Transverse colon (tissue), 4 donors: Measurements from ENCODE around the gene TMIGD1.

Source experiments
- CTCF ChIP-seq, 5 experiments: fragments of 200-600 bp in 3 of 5; fragments of 450-650 bp in 2 of 5; sonication (generic) in 3 of 5; IDR thresholded peaks; 1 replicate in 2 of 5; 2 replicates in 3 of 5; pipeline ENCODE4 v1.5.1; 2016 to 2017; ENCODE audit warnings: antibody characterized with exemption in 5 of 5, inconsistent platforms in 3 of 5, mild to moderate bottlenecking in 2 of 5, moderate library complexity in 1 of 5
- EP300 ChIP-seq: sonication (generic); formaldehyde crosslinking; IDR thresholded peaks from one replicate; pipeline ENCODE4 v1.6.1; 2017; ENCODE audit warnings: antibody characterized with exemption, low read depth
- POLR2A ChIP-seq: fragments of 450-650 bp; IDR thresholded peaks from one replicate; pipeline ENCODE4 v1.6.1; 2016; ENCODE audit warnings: antibody characterized with exemption, mild to moderate bottlenecking, moderate library complexity
- POLR2AphosphoS5 ChIP-seq, 3 donors: sonication (generic); formaldehyde crosslinking; IDR thresholded peaks; one replicate each; pipeline ENCODE4 v1.6.1; 2016; ENCODE audit warnings: antibody characterized with exemption in 3 of 3

DNA sequence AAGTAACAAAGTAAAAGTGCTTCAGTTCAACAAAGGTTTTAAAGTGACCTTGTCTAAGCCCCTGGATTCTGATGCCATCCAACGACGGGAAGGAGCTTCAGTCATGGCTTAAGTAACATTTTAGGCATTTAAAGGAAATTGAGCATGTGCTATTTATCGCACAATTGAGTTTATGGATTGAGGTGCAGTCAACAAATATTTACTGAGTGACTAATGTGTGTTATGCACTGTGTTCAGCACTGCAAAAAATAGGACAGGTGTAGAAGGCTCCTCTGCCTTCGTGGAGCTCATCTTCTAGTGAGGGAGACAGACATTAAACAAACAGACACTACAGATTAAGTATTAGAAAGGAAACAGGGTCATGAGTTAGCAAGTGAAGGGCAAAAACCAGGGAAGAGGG lies 12.5 kb downstream of the TMIGD1 start:
- no peak for TF ChIP-seq CTCF (IDR thresholded peaks at IDR 0.05)
- no peak for TF ChIP-seq POLR2A
- TF ChIP-seq POLR2AphosphoS5 (IDR thresholded peaks at IDR 0.05) = no peak
- TF ChIP-seq EP300 = no peak
